GM10266 (cell line): Measurements from ENCODE around the gene UVRAG.

Experiments used
- DNase-seq: peaks from one replicate; pipeline ENCODE4 v3.0.0; 2012; ENCODE audit errors: extremely low spot score
- TF ChIP-seq, protein P1 (sequence below): IDR thresholded peaks from 2 replicates; pipeline ENCODE4 v1.5.1; 2012; ENCODE audit warnings: mild to moderate bottlenecking, low read depth; ENCODE audit not compliant: control insufficient read depth, insufficient read depth; ENCODE audit errors: missing control alignments

UVRAG gene

GRCh38 chr11:75792997-75793800 is 21.8 kb upstream of the UVRAG start:
- no peak for DNase-seq
- TF ChIP-seq, protein P1, sequence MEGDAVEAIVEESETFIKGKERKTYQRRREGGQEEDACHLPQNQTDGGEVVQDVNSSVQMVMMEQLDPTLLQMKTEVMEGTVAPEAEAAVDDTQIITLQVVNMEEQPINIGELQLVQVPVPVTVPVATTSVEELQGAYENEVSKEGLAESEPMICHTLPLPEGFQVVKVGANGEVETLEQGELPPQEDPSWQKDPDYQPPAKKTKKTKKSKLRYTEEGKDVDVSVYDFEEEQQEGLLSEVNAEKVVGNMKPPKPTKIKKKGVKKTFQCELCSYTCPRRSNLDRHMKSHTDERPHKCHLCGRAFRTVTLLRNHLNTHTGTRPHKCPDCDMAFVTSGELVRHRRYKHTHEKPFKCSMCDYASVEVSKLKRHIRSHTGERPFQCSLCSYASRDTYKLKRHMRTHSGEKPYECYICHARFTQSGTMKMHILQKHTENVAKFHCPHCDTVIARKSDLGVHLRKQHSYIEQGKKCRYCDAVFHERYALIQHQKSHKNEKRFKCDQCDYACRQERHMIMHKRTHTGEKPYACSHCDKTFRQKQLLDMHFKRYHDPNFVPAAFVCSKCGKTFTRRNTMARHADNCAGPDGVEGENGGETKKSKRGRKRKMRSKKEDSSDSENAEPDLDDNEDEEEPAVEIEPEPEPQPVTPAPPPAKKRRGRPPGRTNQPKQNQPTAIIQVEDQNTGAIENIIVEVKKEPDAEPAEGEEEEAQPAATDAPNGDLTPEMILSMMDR = no peak

GRCh38 chr11:75793966-75794365 is 21.0 kb upstream of the UVRAG start:
- TF ChIP-seq, protein P1 = no peak
- DNase-seq = no peak

DNA sequence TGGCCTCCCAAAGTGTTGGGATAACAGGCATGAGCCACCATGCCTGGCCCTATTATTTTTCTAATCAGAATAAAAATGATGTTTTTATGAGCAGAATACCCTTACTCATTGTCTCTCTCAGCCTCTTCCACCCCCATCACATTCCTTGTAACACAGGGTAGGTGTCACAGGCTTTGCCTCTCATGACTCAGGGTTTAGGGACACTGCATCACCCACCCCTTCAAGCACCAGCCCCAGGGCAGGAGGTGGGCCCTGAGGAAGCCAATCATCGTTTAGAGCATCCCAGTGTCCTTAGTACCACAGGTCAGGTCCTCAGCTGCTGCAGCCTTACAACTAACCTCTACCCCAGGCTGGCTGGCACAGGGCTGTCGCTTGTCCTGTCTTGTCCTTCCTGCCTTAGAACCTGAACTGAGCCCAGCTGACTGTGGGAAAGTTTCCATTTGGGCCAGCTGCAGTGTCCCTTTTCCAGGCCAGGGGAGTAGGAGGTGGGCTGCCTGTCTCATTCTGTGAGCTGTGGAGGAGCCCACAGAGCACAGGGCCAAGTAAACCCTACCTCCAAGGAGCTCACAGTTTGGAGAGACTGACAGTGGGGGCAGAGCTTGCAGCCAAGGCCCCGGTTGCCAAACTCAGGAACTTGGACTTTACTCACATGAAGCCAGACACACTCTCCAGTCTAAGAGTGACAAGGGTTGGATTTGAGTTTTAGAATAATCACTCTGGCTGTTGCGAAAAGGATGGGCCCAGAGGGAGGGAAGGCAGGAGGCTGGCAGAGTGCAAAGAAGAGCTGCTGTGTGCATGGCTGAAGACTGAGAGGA is 19.5 kb upstream of the UVRAG start:
- TF ChIP-seq, protein P1 = no peak
- DNase-seq = no peak

DNA sequence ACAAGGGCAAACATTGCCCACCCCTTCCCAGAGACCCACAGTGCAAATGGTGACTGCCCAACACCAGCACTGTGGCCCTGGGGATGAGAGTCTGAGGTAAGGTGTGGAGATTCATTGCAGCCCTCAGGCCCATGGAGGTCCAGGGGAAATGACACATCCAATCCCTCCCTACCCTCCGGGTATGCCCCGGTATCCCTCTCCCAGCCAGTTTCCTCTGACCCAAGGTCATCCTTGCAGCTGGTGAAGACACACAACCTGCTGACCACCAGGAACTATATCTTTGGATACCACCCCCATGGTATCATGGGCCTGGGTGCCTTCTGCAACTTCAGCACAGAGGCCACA is 18.9 kb upstream of the UVRAG start:
- no peak for DNase-seq
- TF ChIP-seq, protein P1 = no peak

DNA sequence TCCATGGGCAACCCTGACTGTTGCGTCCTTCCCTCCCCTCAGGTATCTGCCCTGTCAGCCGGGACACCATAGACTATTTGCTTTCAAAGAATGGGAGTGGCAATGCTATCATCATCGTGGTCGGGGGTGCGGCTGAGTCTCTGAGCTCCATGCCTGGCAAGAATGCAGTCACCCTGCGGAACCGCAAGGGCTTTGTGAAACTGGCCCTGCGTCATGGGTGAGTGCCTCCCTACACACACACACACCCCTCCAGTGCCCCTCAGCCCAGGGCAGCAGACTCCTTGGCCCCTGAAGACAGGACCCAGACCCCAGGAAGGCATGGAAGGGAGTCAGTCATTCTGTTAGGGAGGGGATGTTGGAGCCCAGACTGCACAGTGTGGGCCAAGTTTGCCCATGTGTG is 17.9 kb upstream of the UVRAG start:
- TF ChIP-seq, protein P1 = no peak
- no peak for DNase-seq

GRCh38 chr11:75797792-75798191 is 17.2 kb upstream of the UVRAG start:
- no peak for DNase-seq
- TF ChIP-seq, protein P1 = no peak
